Ammon's horn (tissue), 1 donor: ENCODE data around the gene POLR2E.

Experiments used
- DNase-seq: peaks from one replicate; pipeline ENCODE4 v3.0.0-alpha.2; 2016; ENCODE audit warnings: low spot score

POLR2E gene

DNA sequence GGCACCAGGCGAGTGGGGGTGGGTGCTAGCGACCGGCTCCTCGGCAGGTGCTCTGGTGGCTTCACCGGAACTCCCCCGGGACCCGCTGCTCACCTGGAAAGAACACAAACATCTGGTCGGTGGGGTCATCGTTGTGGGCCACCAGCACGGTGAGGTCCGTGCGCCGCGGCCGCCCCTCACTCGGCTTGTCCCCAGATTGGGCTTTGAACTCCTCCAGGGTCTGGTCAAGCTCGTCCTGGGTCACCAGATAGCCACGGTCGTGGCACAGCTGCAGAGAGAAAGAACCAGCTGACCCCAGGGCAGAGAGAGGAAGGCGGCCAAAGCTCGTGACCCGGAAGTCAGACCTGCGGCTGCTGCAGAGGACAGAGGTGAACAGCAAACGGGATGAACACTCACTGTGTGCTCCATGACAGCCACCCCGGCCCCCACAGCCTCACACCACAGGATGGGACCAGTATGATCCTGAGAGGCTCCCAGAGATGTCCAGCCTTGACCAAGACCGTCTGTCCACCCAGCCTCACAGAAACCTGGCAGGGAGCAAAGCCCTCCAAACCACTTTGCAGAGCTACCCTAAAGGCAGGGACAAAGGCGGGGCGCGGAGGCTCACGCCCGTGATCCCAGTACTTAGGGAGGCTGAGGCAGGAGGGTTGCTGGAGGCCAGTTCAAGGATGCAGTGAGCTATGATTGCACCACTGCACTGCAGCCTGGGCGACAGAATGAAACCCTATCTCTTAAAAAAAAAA, 1.2 kb downstream of the POLR2E start:
- no peak for DNase-seq

DNA sequence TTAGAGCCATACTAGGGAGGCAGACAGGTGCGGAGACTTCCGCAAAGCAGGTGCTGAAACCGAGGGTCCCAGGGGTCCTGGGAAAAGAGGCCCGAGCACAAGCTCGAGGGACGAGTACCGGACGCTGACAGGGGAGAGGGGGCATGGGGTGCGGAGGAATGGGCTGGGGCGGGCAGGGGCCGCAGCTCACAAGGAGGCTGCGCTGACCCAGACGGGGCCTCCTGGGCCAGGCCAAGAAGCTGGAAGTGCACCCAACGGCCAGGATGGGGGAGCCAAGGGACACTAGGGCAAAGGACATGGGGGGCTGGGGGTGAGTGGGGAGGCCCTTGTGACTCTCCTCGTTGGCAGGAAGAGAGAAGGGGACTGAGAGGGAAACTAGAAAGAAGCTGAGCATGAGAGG, 1.8 kb downstream of the POLR2E start:
- no peak for DNase-seq

DNA sequence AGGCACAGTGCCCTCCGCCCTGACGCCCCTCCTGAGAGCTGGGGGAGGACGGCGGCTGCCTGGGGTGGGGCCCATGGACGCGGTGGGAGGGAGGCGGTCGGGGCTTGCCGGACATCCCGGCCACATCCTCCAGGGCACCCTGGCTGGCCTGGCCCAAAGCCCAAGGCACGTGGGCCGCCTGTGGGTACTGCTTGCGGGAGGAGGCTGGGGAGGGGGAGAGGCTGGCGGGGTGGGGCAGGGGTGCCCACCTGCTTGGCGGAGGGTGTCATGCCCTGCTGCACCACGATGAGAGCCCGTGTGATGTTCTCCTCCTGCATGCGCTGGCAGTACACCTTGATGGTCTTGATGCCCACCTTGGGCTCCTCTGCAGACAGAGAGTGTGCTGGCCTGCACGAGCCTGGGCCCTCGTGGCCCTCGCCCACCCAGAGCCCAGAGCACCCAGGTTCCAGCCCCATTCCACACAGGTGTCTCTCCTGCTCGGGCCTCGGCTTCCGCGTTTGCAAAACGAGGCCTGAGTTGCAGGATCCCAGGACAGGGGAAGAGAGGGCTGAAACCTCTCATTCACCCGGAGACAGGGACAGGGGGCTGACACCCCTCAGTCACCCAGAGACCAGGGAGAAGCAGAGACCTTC, 3.5 kb downstream of the POLR2E start:
- DNase-seq = no peak

DNA sequence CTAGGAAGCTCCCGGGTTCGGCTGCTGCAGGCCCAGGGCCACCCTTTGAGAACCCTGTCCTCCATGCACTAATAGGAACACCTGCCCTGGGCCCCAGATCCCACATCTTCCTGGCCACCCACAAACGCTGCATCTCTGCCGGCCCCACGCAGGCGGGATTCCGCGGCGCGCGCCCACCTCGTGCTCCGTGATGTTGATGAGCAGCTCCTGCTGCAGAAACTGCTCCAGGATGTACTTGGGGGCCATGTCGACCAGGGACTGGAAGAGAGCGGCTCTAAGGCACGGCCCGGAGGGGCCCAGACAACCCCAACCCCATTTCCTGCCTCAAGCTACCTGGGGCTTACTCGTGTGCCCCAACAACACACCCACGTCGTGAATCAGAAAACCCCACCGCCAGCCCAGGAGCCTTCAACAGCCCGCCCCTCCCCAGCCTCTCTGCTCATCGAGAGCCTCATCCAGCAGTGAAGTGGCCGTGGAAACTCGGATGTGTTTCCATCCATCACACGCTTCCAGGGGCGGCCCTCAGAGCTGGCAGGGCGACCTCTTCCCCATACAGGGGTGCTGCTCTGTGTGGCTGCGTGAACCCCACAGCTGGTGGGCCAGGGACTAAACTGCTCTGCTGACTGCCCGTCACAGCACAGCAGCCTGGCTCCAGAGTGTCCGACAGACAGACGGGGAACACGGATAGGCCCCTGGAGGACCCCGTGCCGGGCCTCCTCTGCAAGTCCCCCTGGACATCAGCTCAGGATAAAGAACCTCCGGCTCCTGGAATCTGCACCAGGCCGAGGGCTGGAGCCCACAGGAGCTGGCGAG, 4.2 kb downstream of the POLR2E start:
- DNase-seq = no peak

GRCh38 chr19:1089891-1090290, 5.3 kb downstream of the POLR2E start:
- DNase-seq = no peak

- DNase-seq = no peak
These were observed 5.9 kb downstream of the POLR2E start for GRCh38 chr19:1089126-1089771.

- no peak for DNase-seq
These were observed 6.7 kb downstream of the POLR2E start for GRCh38 chr19:1088416-1089010.

DNA sequence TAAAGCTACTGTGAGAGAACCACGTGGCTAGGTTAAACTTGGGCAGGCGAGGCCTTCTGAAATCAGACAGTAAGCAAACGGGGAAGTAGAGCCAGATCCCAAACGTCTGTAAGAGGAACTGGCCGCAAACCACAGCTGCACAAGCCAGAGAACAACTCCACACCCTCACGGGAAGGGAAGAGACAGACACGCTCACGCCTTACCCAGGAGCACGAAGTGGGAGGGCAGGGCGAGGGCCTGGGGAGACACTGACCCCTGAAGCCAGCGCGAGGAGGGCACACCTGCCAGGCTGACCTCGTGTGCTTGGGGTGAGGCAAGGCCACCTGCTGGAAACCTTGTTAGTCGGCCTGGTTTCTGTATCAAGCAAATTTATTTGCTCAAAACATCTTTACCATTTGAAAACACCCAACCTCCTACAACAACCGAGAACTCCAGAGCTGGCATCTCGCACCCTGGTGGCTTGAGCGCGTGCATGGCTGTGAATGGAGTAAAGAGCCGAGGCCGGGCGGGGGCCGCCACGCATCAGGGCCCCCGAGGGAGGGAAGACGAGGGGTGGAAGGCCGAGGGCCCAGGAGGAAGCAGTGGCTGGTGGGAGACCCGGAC, 7.3 kb downstream of the POLR2E start:
- peak; percentile 72 for DNase-seq

DNA sequence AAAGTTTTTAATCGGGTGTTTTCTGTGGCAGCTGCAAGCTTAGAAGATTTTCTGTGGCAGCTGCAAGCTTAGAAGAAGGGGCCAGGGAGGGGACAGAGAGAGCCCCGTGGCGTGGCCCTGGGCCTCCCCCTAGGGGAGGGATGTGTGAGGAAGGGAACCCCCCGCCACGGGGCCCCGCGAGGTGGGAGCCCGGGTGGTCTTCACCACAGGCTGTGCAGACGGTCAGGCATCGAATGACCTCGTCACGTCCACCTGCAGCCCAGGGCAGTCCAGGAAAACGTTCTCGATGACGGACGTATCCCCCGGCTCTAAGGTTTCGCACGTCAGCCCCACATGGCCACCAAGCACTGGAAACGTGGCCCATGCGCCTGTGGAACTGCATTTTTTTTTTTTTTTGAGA, 8.6 kb downstream of the POLR2E start:
- no peak for DNase-seq

DNA sequence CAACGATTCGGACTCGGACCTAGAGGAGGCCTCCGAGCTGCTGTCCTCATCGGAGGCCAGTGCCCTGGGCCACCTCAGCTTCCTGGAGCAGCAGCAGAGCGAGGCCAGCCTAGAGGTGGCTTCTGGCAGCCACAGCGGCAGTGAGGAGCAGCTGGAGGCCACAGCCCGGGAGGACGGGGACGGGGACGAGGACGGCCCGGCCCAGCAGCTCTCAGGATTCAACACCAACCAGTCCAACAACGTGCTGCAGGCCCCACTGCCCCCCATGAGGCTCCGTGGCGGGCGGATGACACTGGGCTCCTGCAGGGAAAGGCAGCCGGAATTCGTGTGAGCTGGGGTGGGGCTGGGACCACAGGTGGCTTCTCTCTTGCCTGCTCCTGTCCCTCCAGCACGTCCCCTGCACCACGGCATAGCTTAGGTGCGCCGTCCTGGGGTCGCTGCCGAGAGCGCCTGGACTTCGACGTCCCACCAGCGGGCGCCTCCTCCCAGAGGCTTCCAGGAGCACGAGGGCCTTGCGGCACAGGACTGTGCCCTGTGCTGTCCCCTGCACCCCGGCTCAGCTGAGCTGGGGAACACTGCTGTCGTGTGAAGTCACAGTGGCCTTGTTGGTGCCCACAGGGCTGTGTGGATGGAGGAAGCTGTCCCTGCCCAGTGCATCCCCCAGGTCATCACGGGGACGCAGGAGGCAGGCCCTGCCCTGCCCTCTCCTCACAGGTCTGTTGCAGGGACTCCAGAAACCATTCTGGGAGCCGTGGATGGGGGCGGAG, 9.3 kb downstream of the POLR2E start:
- no peak for DNase-seq

GRCh38 chr19:1085053-1085658, 10.0 kb downstream of the POLR2E start:
- no peak for DNase-seq

GRCh38 chr19:1084024-1084868, 10.9 kb downstream of the POLR2E start:
- DNase-seq = no peak

GRCh38 chr19:1082928-1083816, 12.0 kb downstream of the POLR2E start:
- DNase-seq = no peak

- DNase-seq = no peak
These were observed 12.8 kb downstream of the POLR2E start for GRCh38 chr19:1082165-1082927.

DNA sequence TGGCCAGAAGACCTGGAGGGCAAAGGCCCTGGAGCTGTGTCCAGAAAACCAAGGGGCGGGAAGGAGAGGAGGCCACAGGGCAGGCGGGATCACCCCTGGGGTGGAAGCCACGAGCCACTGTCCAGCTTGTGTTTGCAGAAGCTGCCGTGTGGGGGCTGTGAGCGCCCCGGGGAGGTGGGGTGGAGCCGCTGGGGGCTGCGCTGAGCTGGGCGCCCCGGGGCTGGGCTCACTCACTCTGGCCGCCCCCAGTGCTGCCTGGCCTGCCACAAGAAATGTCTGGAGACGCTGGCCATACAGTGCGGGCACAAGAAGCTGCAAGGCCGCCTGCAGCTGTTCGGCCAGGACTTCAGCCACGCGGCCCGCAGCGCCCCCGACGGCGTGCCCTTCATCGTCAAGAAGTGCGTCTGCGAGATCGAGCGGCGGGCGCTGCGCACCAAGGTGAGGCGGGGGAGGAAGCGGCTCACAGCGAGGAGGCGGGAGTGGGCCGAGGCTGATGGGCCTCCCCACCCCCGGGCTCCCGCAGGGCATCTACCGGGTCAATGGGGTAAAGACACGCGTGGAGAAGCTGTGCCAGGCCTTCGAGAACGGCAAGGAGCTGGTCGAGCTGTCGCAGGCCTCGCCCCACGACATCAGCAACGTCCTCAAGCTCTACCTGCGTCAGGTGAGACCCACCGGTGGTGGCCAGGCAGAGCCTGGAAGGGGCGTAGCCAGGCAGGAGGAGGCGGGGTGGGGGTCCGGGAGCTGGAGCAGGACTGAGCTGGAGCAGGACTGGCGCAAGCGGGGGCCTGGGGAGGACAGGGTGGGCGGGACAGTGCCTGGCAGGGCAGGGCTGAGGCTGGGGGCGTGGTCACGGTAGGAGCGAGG, 13.6 kb downstream of the POLR2E start:
- no peak for DNase-seq

GRCh38 chr19:1080360-1081161, 14.6 kb downstream of the POLR2E start:
- DNase-seq = no peak
